DMS79 treated with DMSO at 0.1 percent for 48 hours (cell line): Measurements from ENCODE around the gene CNP.
A peak's percentile ranks its signal among the peaks of the same experiment; 100 is the strongest.

ENCODE experiments used
- DNase-seq: peaks from one replicate; lab custom pipeline; 2025; lab: John Stamatoyannopoulos, UW

CNP gene

GRCh38 chr17:41942626-41943373, 23.8 kb upstream of the CNP start:
- no peak for DNase-seq

- DNase-seq, result no peak
Measured at GRCh38 chr17:41943492-41943891, 23.1 kb upstream of the CNP start.

GRCh38 chr17:41944943-41945342, 21.7 kb upstream of the CNP start:
- no peak for DNase-seq

GRCh38 chr17:41948762-41949460, 17.7 kb upstream of the CNP start:
- DNase-seq, result no peak

GRCh38 chr17:41956522-41956921, 10.1 kb upstream of the CNP start:
- no peak for DNase-seq

GRCh38 chr17:41957031-41957868, 9.3 kb upstream of the CNP start:
- DNase-seq, result no peak

GRCh38 chr17:41957869-41958439, 8.6 kb upstream of the CNP start:
- no peak for DNase-seq

GRCh38 chr17:41959030-41959335, 7.6 kb upstream of the CNP start:
- DNase-seq, result no peak

GRCh38 chr17:41959336-41960095, 7.1 kb upstream of the CNP start:
- DNase-seq, result peak; percentile 18

- no peak for DNase-seq
Measured at GRCh38 chr17:41962111-41962510, 4.5 kb upstream of the CNP start.

GRCh38 chr17:41962768-41963434, 3.7 kb upstream of the CNP start:
- peak; percentile 31 for DNase-seq

GRCh38 chr17:41965694-41966462, 717 bp upstream of the CNP start:
- DNase-seq, result peak; percentile 94

- DNase-seq, result peak; percentile 9
Measured at GRCh38 chr17:41967141-41967920, 736 bp downstream of the CNP start.

GRCh38 chr17:41967921-41968578, 1.5 kb downstream of the CNP start:
- no peak for DNase-seq

GRCh38 chr17:41968676-41969075, 2.1 kb downstream of the CNP start:
- no peak for DNase-seq

- no peak for DNase-seq
Measured at GRCh38 chr17:41970901-41971331, 4.3 kb downstream of the CNP start.

- DNase-seq, result no peak
Measured at GRCh38 chr17:41971721-41972523, 5.3 kb downstream of the CNP start.
